K562 (cell line): ENCODE data around the gene RPL14. TPM values are rescaled to one million over a fixed set of nuclear protein-coding genes. Genes with fewer than 3 reads are reported as not detected.

ENCODE experiments used
- ATAC-seq: fragments of 200-7000 bp; cut with Tn5 transposase; 3 replicates; pipeline ENCODE4 v1.9.1; 2020; ENCODE audit warnings: moderate library complexity
- BruUV-seq: library from RNA; stranded (reverse); fragments of 400-500 nt; replicated peaks from 2 replicates; lab custom pipeline; 2021; lab: Mats Ljungman, UMichigan
- CTCF ChIA-PET: fragments of 300-600 bp; formaldehyde crosslinking; extraction: SDS; loops from one replicate; lab custom pipeline; 2021; ENCODE audit warnings: low intra/inter-chr PET ratio; lab: Yijun Ruan, JAX
- POLR2A ChIA-PET: fragments of 300-600, 350-650 bp; sonication (Branson Sonifier 250); formaldehyde crosslinking; extraction: SDS; loops from one replicate; lab custom pipeline; 2021; ENCODE audit warnings: antibody characterized with exemption, inconsistent platforms; lab: Yijun Ruan, JAX
- DNase-seq, 4 experiments: peaks; one replicate each; pipeline versions ENCODE4 v3.0.0 to v3.0.0-alpha.2; 2011 to 2018; ENCODE audit warnings: low spot score in 3 of 4, mixed read lengths in 3 of 4; ENCODE audit errors: extremely low read depth in 1 of 4
- FAIRE-seq: peaks from 2 replicates; lab custom pipeline; 2011; peaks lifted over from hg19 to GRCh38; lab: Jason Lieb, UNC
- H2AFZ ChIP-seq: 2 replicates; pipeline ENCODE4 v1.6.0; 2011; ENCODE audit warnings: low read depth, low read length, control low read depth, inconsistent platforms
- H3K27ac ChIP-seq: fragments of 200-600 bp; 3 replicates; pipeline ENCODE4 v1.8.0; 2011; ENCODE audit warnings: low read depth, mild to moderate bottlenecking, control low read depth, inconsistent platforms, low read length, moderate library complexity, mixed read lengths; ENCODE audit errors: extremely low read depth
- H3K27me3 ChIP-seq, 2 experiments: fragments of 300-600 bp in 1 of 2; 2 replicates in 1 of 2; 3 replicates in 1 of 2; pipeline versions ENCODE4 v1.6.0 to v1.8.0; 2011; ENCODE audit warnings: inconsistent platforms in 2 of 2, low read length in 2 of 2, mild to moderate bottlenecking in 1 of 2, mixed read lengths in 1 of 2, moderate library complexity in 1 of 2; ENCODE audit not compliant: control insufficient read depth in 2 of 2, insufficient read depth in 2 of 2
- H3K36me3 ChIP-seq: fragments of 300-600 bp; 3 replicates; pipeline ENCODE4 v1.8.0; 2011; ENCODE audit warnings: mild to moderate bottlenecking, low read length, inconsistent platforms; ENCODE audit not compliant: control insufficient read depth, insufficient read depth
- H3K4me1 ChIP-seq, 2 experiments: fragments of 200-600 bp in 1 of 2; replicated peaks in 1 of 2; 2 replicates in 1 of 2; 3 replicates in 1 of 2; pipeline versions ENCODE4 v1.5.1 to v1.8.0; 2011; ENCODE audit warnings: inconsistent platforms in 2 of 2, low read length in 2 of 2, mild to moderate bottlenecking in 1 of 2, mixed read lengths in 1 of 2, moderate library complexity in 1 of 2; ENCODE audit not compliant: control insufficient read depth in 2 of 2, insufficient read depth in 2 of 2
- H3K4me2 ChIP-seq: 2 replicates; pipeline ENCODE4 v1.6.1; 2011; ENCODE audit warnings: low read length, control low read depth, inconsistent platforms, mixed read lengths; ENCODE audit not compliant: insufficient read depth
- H3K4me3 ChIP-seq: fragments of 200-600 bp; sonication (generic), shearing (Covaris generic); 2 replicates; pipeline ENCODE4 v1.5.1; 2016; ENCODE audit warnings: control low read depth, inconsistent platforms
- H3K79me2 ChIP-seq: fragments of 200-600 bp; 3 replicates; pipeline ENCODE4 v1.8.0; 2011; ENCODE audit warnings: low read length, inconsistent platforms; ENCODE audit not compliant: control insufficient read depth, insufficient read depth
- H3K9ac ChIP-seq, 2 experiments: 2 replicates each; pipeline versions ENCODE4 v1.6.0 to v1.6.1; 2011; ENCODE audit warnings: low read depth in 2 of 2, low read length in 2 of 2, control low read depth in 1 of 2, inconsistent platforms in 1 of 2, mild to moderate bottlenecking in 1 of 2, mixed read lengths in 1 of 2; ENCODE audit not compliant: insufficient read depth in 1 of 2
- H3K9me1 ChIP-seq: one replicate; pipeline ENCODE4 v1.6.0; 2011; ENCODE audit warnings: inconsistent platforms, mild to moderate bottlenecking, low read length, moderate library complexity; ENCODE audit not compliant: control insufficient read depth, insufficient read depth
- H3K9me3 ChIP-seq: replicated peaks from 2 replicates; pipeline ENCODE4 v1.5.1; 2011; ENCODE audit warnings: low read depth, low read length, inconsistent platforms; ENCODE audit not compliant: control insufficient read depth, insufficient read depth
- H4K20me1 ChIP-seq: replicated peaks from 2 replicates; pipeline ENCODE4 v1.6.1; 2011; ENCODE audit warnings: low read length, inconsistent platforms, mixed read lengths; ENCODE audit not compliant: control insufficient read depth, insufficient read depth
- GABPB1 ChIP-seq: sonication (generic); formaldehyde crosslinking; IDR thresholded peaks from 2 replicates; pipeline ENCODE4 v1.8.0; 2022; ENCODE audit warnings: mild to moderate bottlenecking, missing genetic modification reagents
- POLR2A ChIP-seq: fragments of 450-650 bp; conservative IDR thresholded peaks from 2 replicates; pipeline ENCODE4 v1.6.1; 2016
- ZNF347 ChIP-seq: fragments of 450-650 bp; formaldehyde crosslinking; IDR thresholded peaks from 2 replicates; pipeline ENCODE4 v1.4.0; 2020; ENCODE audit warnings: low read depth, mild to moderate bottlenecking, moderate library complexity
- ZNF551 ChIP-seq: fragments of 250-450 bp; sonication (Bioruptor Pico); IDR thresholded peaks from 2 replicates; pipeline ENCODE4 v1.5.0; 2021; ENCODE audit warnings: mild to moderate bottlenecking, moderate library complexity
- WGBS: fragments of 100-300 bp; shearing (Covaris generic); methylation state at CpG from one replicate; pipeline ENCODE4 v1.1.6; 2016; ENCODE audit warnings: low coverage, mixed read lengths; ENCODE audit not compliant: insufficient coverage; ENCODE audit errors: missing lambda C conversion rate; 5-methylcytosine and 5-hydroxymethylcytosine counted together
- in situ Hi-C: fragments of 300-500 bp; cut with MboI; formaldehyde crosslinking; loops from 4 replicates; pipeline ENCODE4 v1.15.0; 2018; ENCODE audit warnings: inconsistent platforms, mixed read lengths
- intact Hi-C: fragments of 100-400 bp; cut with micrococcal nuclease; formaldehyde crosslinking; loops from 2 replicates; pipeline ENCODE4 v1.14.2; 2022
- polyA plus RNA-seq, 8 experiments: library from polyadenylated mRNA; depleted of rRNA in 4 of 8; stranded (reverse) in 5 of 8; unstranded in 3 of 8; fragments of >200 nt; fragmentation: Nextera tagmentation in 2 of 8; fragmentation: Illumina TruSeq in 1 of 8; extraction: Ambion mirVana in 2 of 8; extraction: Trizol in 1 of 8; gene quantifications; 2 replicates each; pipeline versions ENCODE4 v1.2.1 to v1.2.3, GENCODE V29; 2011 to 2014; ENCODE audit warnings: inconsistent platforms in 1 of 8, missing spikeins in 1 of 8
- total RNA-seq, 7 experiments: library from RNA; depleted of rRNA in 6 of 7; stranded (reverse); fragments of >200 nt in 6 of 7; fragmentation: Illumina TruSeq in 2 of 7; extraction: Trizol in 2 of 7; gene quantifications; 2 replicates each; pipeline versions ENCODE4 v1.2.1 to v1.2.3, GENCODE V29; 2011 to 2021; ENCODE audit warnings: low replicate concordance in 1 of 7
- TF ChIP-seq, protein P1 (sequence below): IDR thresholded peaks from 2 replicates; pipeline ENCODE4 v1.6.1; 2011; ENCODE audit warnings: borderline replicate concordance, low read depth, mild to moderate bottlenecking, moderate library complexity, low read length; ENCODE audit not compliant: insufficient read depth, poor library complexity, severe bottlenecking

RPL14 gene
- total and polyA plus RNA-seq, 9 of the 15 experiments (the other 6 are each of a cell fraction or from before 2014, with no cell fraction given) = 851 to 4,649 (median 2,133) TPM

- TF ChIP-seq GABPB1 (CRISPR knock-in tag) = no peak
- TF ChIP-seq ZNF551 (CRISPR knock-in tag) = no peak
- peak; percentile 21; the same call in 1 of the 2 replicates for TF ChIP-seq POLR2A
- TF ChIP-seq, protein P1, sequence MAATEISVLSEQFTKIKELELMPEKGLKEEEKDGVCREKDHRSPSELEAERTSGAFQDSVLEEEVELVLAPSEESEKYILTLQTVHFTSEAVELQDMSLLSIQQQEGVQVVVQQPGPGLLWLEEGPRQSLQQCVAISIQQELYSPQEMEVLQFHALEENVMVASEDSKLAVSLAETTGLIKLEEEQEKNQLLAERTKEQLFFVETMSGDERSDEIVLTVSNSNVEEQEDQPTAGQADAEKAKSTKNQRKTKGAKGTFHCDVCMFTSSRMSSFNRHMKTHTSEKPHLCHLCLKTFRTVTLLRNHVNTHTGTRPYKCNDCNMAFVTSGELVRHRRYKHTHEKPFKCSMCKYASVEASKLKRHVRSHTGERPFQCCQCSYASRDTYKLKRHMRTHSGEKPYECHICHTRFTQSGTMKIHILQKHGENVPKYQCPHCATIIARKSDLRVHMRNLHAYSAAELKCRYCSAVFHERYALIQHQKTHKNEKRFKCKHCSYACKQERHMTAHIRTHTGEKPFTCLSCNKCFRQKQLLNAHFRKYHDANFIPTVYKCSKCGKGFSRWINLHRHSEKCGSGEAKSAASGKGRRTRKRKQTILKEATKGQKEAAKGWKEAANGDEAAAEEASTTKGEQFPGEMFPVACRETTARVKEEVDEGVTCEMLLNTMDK = no peak
- no peak for TF ChIP-seq ZNF347 (CRISPR knock-in tag)
- POLR2A ChIA-PET = interaction anchor here (0.5 to 7.7 kb wide), 3 partner anchors 13 to 38 kb away, joined by 3 to 102 read pairs (median 3); partner anchors contain the start of gene ZNF619
- H2AFZ ChIP-seq = no peak overlapping the region
- peaks cover 20 to 21% of the 10 kb centered on the region in 2 experiments for H3K4me1 ChIP-seq
- DNase-seq = no peak
- H3K27ac ChIP-seq = no peak overlapping the region
- no peak for ATAC-seq
- peaks cover 80% of the 10 kb centered on the region for H3K36me3 ChIP-seq
- no peak overlapping the region for H3K4me3 ChIP-seq
- intact Hi-C loops = no loop called here
- peaks cover 53% of the 10 kb centered on the region for H3K79me2 ChIP-seq
- 89% methylated on average over 3 of the region's 3 CpGs for WGBS
- no peak for FAIRE-seq
- no TSS peak for BruUV-seq
- in situ Hi-C loops = loop anchor here (25.0 kb wide), 1 partner anchor 1049 kb away; the partner anchor contains the start of gene RPSA
- CTCF ChIA-PET = no interaction called here
- H3K9me3 ChIP-seq = no peaks in the 10 kb centered on the region
- H3K27me3 ChIP-seq = no peaks in the 10 kb centered on the region
- peaks cover 3% of the 10 kb centered on the region for H3K9me1 ChIP-seq
- H3K9ac ChIP-seq = no peak overlapping the region
- H4K20me1 ChIP-seq = no peaks in the 10 kb centered on the region; the same call in 1 of the 2 replicates
- no peak overlapping the region for H3K4me2 ChIP-seq
Measured at GRCh38 chr3:40461161-40461560, 4.0 kb downstream of the RPL14 start.
